GM21515 (cell line): Measurements from ENCODE around the gene PHF2.

Experiments used
- ATAC-seq: cut with Tn5 transposase; IDR thresholded peaks from one replicate; pipeline ENCODE4 v1.9.1; 2021; ENCODE audit not compliant: unreplicated experiment

PHF2 gene

GRCh38 chr9:93598647-93599241 lies 22.4 kb downstream of the PHF2 start:
- no peak for ATAC-seq

DNA sequence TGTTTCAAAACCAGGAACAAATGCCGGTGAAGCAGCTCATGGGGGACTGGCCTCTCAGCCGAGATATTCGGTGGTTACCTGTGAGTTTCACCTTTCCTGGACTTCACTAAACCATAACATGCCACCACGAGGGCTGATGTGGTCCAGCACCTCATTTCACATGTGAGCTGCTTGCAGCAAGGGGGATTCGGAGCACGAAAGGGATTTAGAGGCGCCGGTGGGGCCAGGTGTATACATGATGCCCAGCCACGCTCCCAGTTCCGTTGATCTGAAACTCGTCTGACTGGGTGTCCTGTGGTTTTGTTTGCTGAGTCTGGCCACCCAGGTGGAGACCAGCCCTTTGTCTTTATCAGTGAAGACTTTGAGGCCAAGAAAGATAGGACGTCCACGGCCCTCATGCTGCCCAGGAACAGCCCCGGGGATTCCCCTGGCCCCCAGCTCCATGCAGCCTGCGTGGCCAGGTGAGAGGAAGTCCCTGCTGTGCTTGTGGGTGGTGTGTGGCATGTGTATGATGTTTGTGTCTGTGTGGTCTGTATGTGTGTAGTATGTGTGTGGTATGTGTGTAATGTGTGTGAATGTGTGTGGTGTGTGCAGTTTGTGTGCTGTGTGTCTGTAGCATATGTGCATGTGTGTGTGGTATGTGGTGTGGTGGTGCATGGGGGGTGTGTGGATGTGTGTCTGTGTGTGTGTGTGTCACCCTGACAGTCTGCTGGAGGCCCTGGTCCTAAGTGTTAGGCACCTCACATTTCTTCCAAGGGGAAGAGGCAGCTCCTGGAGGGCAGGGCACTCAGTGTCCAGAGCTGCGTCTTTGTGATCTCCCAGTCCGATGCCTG lies 23.4 kb downstream of the PHF2 start:
- ATAC-seq, result no peak

DNA sequence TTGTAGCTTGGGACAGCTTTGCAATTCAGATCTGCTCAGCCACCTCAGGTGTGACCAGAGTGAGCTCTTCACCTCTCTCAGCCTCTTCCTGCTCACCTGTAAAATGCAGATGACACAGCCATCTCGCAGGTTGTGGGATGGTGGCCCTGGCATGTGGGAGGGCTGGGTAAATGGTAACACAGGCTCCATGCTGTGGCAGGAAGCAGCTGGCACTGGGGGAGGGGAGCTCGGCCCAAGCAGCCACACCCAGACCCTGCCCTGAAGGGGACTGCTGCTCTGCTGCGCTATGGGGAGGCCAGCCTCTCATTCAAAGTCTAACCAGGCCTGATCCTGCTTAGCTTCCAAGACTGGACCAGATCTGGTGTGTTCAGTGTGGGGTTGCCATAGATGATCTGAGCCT lies 24.1 kb downstream of the PHF2 start:
- no peak for ATAC-seq

- ATAC-seq, result no peak
Observed at GRCh38 chr9:93601063-93601462, 24.7 kb downstream of the PHF2 start.

DNA sequence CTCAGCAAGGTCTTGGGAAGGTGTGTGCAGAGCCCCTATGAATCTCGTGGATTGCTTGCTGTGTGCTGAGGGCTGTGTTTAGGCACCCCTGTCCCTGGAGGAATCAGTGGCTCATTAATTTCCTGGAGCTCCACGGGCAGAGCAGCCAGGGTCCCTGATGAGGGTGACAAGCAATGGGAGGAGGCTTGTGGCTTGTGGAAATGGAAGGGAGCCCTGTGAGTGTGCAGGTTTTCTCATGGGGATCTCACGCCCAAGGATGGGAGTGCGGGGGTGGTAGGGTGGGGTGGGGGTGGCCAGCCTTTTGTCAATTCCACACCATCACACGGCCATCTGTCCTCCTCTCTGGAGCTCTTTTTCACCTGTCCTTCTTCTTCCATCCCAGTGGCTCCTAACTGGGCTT lies 25.3 kb downstream of the PHF2 start:
- no peak for ATAC-seq

- no peak for ATAC-seq
Observed at GRCh38 chr9:93603011-93603410, 26.6 kb downstream of the PHF2 start.

DNA sequence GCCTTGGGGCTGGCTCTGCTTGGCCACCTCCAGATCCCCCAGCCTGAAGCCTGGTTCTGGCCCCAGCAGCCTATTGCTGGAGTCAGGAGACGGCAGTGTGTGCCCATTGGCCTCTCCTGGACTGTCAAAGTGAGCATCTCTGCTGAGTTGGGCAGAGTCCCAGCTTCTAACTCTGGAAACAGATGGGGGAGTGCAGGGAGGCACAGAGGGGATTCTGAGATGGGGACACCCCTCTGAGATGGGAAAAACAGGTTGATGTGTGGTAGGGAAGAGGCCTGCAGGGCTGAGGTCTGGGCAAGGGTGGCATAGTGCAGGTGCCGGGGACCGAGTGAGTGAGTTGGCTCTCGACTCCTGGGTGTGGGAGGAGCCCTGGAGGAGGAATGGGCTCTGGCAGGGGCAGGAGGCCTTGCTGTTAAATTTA lies 27.5 kb downstream of the PHF2 start:
- no peak for ATAC-seq

DNA sequence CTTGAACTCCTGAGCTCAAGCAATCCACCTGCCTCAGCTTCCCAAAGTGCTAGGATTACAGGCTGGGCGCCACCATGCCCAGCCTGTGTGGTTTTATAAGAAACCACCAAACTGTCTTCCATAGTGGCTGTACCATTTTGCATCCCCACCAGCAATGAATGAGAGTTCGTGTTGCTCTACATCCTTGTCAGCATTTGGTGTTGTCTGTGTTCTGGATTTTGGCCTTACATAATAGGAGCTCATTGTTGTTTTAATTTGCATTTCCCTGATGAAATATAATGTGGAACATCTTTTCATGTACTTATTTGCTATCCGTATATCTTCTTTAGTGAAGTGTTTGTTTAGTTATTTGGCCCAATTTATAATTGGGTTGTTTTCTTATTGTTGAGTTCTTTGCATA lies 29.8 kb downstream of the PHF2 start:
- no peak for ATAC-seq

DNA sequence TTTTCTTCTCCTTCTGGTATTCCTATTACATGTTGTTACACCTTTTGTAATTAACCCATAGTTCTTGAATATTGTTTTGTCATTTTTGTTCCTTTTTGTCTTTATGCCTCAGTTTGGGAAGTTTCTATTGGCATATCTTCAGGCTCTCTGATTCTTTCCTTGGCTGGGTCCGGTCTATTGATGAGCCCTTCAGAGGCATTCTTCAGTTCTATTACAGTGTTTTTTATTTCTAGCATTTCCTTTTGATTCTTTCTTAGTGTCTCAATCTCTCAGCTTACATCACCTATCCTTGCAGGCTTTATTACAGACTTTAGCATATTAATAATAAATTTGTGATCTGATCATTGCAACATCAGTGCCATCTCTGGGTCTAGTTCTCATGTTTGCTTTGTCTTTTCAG lies 33.8 kb downstream of the PHF2 start:
- ATAC-seq, result no peak

DNA sequence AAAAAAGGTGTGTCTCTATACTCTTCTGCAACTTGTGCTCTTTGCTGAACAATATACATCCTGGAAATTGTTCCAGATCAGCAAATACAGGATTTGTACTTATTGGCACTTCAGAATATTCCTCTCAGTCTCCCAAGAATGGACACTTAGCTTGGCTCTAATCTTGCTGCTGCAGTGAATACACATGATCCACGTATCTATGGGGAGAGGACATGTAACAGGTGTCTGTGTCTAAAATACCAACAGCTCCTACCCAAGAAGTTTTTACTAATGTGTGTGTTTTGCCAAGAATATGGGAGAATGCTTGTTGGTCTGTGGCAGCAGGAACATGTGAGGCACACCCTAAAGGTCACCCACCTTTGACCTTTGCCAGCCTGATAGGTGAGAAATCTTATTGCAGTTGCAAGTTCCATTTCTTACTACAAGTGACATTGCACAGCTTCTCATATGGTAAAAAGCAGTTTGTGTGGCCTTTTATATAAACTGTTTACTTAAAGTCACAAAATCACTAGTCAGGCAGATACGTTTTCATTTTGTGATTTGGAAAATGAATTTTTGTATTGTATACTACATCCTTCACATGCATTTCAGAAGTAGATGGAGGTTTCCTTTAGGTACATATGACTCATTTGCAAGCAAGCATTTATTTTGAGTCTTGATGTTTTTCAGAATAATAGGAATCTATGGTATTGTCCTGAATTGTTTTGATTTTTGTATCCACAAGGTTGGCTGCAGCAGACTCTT lies 35.8 kb downstream of the PHF2 start:
- no peak for ATAC-seq

DNA sequence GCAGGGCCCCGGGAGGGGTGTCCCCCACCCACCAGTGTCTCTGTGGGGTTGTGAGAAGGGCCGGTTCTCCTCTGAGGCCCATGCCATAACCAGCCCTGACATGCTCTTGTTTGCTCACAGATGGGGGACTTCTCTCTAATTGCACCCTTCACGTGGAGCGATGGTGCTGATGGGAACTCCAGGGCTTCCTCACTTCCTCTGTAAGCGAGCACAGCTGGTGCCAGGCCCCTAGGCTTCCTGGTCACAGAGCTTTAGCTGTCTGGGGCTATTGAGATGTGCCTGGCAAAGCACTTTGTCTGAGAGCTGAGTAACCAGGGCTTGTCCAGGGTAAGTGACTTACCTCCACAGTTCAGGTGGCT lies 36.4 kb downstream of the PHF2 start:
- ATAC-seq, result peak; percentile 63

- ATAC-seq, result no peak
Observed at GRCh38 chr9:93613174-93613573, 36.8 kb downstream of the PHF2 start.

DNA sequence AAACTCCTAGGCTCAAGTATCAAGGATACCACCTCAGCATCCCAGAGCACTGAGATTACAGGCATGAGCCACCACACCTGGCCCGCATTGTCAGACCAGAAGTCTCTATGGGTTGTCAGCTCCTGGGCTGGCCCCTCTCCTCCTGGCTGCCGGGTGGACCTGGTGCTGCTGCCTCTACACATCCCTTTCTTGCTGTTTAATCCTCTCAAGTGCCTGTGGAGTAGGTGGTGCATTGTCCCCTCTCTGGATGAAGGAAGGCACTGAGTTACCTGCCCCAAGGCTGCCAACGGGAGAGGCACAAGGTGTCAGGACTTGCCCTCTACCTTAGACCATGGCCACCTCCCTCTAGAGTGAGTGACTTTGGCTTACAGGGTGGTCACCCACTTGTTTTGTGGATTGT lies 37.4 kb downstream of the PHF2 start:
- no peak for ATAC-seq

- no peak for ATAC-seq
Observed at GRCh38 chr9:93614830-93615468, 38.6 kb downstream of the PHF2 start.

DNA sequence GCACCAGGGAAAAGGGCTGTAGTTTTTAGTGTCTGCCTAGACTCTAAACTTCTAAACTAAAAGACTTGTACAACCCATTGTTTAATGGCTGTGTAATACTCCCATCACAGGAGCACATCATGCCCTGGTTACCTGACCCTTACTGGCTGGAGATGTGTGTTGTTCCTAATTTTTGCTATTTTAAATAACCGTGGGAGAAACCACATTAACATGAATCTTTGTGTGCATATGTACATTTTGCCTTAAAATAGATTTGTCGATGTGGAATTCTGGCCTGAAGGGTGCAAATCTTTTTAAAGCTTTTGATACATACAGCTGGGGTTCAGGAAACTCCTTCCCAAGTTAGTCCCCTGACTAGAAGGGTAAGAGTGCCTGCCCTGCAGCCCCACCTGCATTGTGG lies 39.7 kb downstream of the PHF2 start:
- ATAC-seq, result no peak

DNA sequence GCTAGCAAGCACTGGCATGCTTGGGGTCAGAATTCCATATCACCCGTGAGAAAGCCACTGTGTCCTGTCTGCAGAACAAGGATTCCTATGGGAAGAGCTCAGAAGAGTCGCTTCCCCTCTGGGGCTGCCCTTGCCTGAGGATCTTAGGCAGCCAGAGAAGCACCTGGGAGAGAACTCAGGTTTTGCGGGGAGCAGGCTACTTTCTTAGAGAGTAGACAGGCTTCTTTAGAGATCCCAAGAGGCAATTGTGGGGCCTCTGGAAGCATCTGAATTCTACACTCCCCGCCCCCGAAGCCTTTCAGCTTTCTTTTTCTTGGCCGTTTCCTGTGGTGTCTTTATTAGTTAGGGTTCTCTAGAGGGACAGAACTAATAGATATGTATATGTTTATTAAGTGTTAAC lies 40.9 kb downstream of the PHF2 start:
- no peak for ATAC-seq

GRCh38 chr9:93619272-93619775 lies 42.9 kb downstream of the PHF2 start:
- no peak for ATAC-seq

GRCh38 chr9:93620041-93620506 lies 43.7 kb downstream of the PHF2 start:
- ATAC-seq, result no peak

DNA sequence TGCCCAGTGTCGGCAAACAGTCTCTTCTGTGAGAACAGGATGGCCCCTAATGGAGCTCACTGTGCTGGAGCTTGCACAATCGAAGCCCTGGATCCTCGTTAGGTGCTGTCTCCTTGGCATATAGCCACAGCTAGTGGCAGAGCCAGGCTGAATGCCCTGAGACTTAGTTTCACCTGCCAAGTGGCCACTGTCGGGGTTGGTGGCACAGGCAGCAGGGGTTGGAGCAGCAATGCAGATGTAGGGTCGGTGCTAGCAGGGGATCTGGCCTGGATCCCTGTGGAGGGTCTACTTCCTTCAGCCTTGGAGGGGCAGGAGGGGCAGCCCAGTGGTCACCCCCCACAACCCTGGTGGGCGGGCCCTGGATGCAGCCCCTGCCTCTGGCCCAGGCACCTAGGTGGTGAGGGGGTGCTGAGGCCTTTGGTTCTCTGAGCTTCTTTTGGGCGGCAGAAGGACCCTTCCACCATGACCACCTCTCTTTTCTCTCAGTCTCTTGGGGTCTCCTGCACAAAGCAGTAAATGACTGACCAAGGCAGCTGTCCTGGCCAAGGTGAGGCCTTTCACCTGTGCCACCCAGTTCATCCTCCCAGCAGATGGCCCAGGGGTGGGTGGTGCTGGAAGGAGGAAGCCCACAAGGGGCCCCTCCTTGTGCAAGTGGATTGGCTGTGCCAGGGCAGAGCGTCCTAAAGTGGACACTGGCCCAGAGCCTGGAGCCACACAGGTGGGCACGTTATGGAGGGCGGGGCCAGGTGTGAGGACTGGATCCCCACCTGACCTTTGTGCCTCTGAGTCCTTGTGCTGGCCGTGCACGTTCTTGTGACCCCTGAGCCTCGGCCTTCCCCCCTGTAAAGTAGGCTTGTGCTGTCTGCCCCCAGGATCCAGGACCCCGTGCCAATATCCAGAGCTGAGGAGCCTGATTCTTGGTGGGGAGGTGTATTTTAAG lies 44.8 kb downstream of the PHF2 start:
- no peak for ATAC-seq

- ATAC-seq, result no peak
Observed at GRCh38 chr9:93621922-93622321, 45.5 kb downstream of the PHF2 start.
